ENCODE results near the gene NEU1. TPM values are rescaled to one million over a fixed set of nuclear protein-coding genes. Genes with fewer than 3 reads are reported as not detected.
"Not testable (repeated sequence)": the region's sequence is repeated elsewhere in the genome, so short reads cannot be mapped to it uniquely, and the experiment has no call there.

The NEU1 gene
- total RNA-seq, 2 experiments from 2014 or later, result 15.9 to 17.4 TPM

DNA sequence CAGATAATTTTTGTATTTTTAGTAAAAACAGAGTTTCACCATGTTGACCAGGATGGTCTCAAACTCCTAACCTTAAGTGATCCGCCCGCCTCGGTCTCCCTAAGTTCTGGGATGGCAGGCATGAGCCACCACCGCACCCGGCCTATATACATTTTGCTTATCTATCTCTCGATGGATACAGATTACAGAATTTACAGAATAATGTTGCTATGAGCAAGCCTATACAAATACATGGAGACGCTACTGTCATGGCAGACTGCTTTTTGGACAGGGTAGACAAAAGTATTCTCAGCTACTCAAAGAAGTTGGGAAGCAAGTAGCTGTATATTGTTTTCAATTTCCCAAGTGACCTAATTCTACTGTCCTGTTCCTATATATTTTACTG, 49.2 kb downstream of the NEU1 start:
- ChIA-PET POLR2A (interaction anchor here (0.6 to 2.6 kb wide), 9 partner anchors 8 to 236 kb away, joined by 3 to 12 read pairs (median 4); partner anchors contain the start of gene HSPA1B), CTCF (interaction anchor here (1.2 to 2.1 kb wide), 2 partner anchors 9 to 13 kb away, joined by 5 to 8 read pairs; partner anchors contain the start of gene HSPA1B)

DNA sequence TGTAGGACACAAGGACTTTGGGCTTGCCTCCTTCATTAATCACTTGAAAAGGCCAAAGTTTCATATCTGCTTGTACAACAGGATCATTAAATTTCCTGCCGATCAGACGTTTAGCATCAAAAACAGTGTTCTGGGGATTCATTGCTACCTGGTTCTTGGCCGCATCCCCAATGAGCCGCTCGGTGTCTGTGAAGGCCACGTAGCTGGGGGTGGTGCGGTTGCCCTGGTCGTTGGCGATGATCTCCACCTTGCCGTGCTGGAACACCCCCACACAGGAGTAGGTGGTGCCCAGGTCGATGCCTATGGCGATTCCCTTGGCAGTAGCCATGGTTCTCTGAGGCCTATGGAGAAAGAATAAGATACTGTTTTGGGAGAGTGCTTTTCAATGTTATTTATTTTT, 51.0 kb downstream of the NEU1 start:
- ChIA-PET CTCF (interaction anchor here (1.2 kb wide), 1 partner anchor 10 kb away, joined by 4 read pairs; no protein-coding TSS in a partner anchor), POLR2A (interaction anchor here (0.6 to 2.4 kb wide), 2 partner anchors 11 to 15 kb away, joined by 3 to 10 read pairs; partner anchors contain the start of gene HSPA1B)

DNA sequence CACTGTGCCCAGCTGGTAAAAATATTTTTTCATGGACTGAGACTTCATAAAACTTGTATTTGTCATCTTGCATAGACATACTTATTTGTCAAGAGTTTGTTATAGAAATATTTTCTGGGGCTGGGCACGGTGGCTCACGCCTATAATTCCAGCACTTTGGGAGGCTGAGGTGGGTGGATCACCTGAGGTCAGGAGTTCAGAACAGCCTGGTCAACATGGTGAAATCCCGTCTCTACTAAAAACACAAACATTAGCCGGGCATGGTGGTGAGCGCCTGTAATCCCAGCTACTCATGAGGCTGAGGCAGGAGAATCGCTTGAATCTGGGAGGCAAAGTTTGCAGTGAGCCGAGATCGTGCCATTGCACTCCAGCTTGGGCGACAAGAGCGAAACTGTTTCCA, 54.0 kb downstream of the NEU1 start:
- CTCF ChIA-PET, result not testable (repeated sequence)
- POLR2A ChIA-PET, result interaction anchor here (0.6 kb wide), 1 partner anchor 9 kb away, joined by 3 read pairs; no protein-coding TSS in a partner anchor

Other genes starting within 250 kb of the NEU1 start
- gene AIF1, start 247.6 kb downstream of the NEU1 start, total RNA-seq, result 10 to 100 TPM; 53.8 to 62.0 TPM
- gene PRRC2A, start 242.1 kb downstream of the NEU1 start, total RNA-seq, result 100 to 1,000 TPM; 255 to 257 TPM
- gene BAG6, start 210.2 kb downstream of the NEU1 start, total RNA-seq, result 100 to 1,000 TPM; 254 to 267 TPM
- 1 to 10 TPM; 1.9 to 2.2 TPM for gene APOM, start 206.9 kb downstream of the NEU1 start, total RNA-seq
- 10 to 100 TPM; 16.7 to 17.6 TPM for gene C6orf47, start 202.0 kb downstream of the NEU1 start, total RNA-seq
- gene GPANK1, start 197.8 kb downstream of the NEU1 start, total RNA-seq, result 10 to 100 TPM; 44.6 to 45.1 TPM
- gene CSNK2B, start 196.7 kb downstream of the NEU1 start, total RNA-seq, result 100 to 1,000 TPM; 329 TPM
- gene LY6G5B, start 192.8 kb downstream of the NEU1 start, total RNA-seq, result 10 to 100 TPM; 18.1 to 20.1 TPM
- 1 to 10 TPM; 3.1 to 3.5 TPM for gene LY6G5C, start 181.8 kb downstream of the NEU1 start, total RNA-seq
- 10 to 100 TPM; 30.1 to 32.0 TPM for gene ABHD16A, start 159.5 kb downstream of the NEU1 start, total RNA-seq
- gene LY6G6F, start 156.0 kb downstream of the NEU1 start, total RNA-seq, result not detected
- gene LY6G6D, start 147.5 kb downstream of the NEU1 start, total RNA-seq, result not detected
- not detected for gene LY6G6C, start 141.1 kb downstream of the NEU1 start, total RNA-seq
- under 1 TPM in 1 of 2 experiments, not detected in 1; 0.06 TPM for gene MPIG6B, start 139.4 kb downstream of the NEU1 start, total RNA-seq
- 1 to 10 TPM; 4.6 to 4.9 TPM for gene DDAH2, start 133.5 kb downstream of the NEU1 start, total RNA-seq
- 100 to 1,000 TPM; 383 to 395 TPM for gene CLIC1, start 126.3 kb downstream of the NEU1 start, total RNA-seq
- gene MSH5, start 122.8 kb downstream of the NEU1 start, total RNA-seq, result 10 to 100 TPM; 60.3 to 61.5 TPM
- 1 to 10 TPM; 7.6 to 8.6 TPM for gene SAPCD1, start 100.2 kb downstream of the NEU1 start, total RNA-seq
- gene VWA7, start 85.5 kb downstream of the NEU1 start, total RNA-seq, result 1 to 10 TPM; 1.6 to 1.9 TPM
- gene VARS1, start 67.1 kb downstream of the NEU1 start, total RNA-seq, result 100 to 1,000 TPM; 190 to 191 TPM
- 100 to 1,000 TPM; 154 to 166 TPM for gene LSM2, start 55.9 kb downstream of the NEU1 start, total RNA-seq
- gene HSPA1L, start 47.5 kb downstream of the NEU1 start, total RNA-seq, result 1 to 10 TPM; 2.6 to 2.7 TPM
- gene HSPA1A, start 47.3 kb downstream of the NEU1 start, total RNA-seq, result 10 to 100 TPM; 62.0 to 63.9 TPM
- gene HSPA1B, start 35.1 kb downstream of the NEU1 start, total RNA-seq, result 10 to 100 TPM; 82.6 to 86.9 TPM
- gene SLC44A4, start 16.2 kb upstream of the NEU1 start, total RNA-seq, result not detected
- gene EHMT2, start 34.9 kb upstream of the NEU1 start, total RNA-seq, result 10 to 100 TPM; 67.4 to 67.8 TPM
- 1 to 10 TPM; 3.3 to 3.6 TPM for gene ZBTB12, start 39.3 kb upstream of the NEU1 start, total RNA-seq
- under 1 TPM; 0.59 to 0.82 TPM for gene C2, start 64.9 kb upstream of the NEU1 start, total RNA-seq
- gene CFB, start 83.3 kb upstream of the NEU1 start, total RNA-seq, result not detected
- 10 to 100 TPM; 80.0 to 85.7 TPM for gene NELFE, start 96.2 kb upstream of the NEU1 start, total RNA-seq
- 100 to 1,000 TPM; 106 to 109 TPM for gene SKIC2, start 96.4 kb upstream of the NEU1 start, total RNA-seq
- gene DXO, start 109.3 kb upstream of the NEU1 start, total RNA-seq, result 10 to 100 TPM; 11.8 to 13.7 TPM
- 1 to 10 TPM; 3.0 to 3.7 TPM for gene C4A, start 119.2 kb upstream of the NEU1 start, total RNA-seq
- 1 to 10 TPM; 2.5 to 3.6 TPM for gene C4B, start 152.0 kb upstream of the NEU1 start, total RNA-seq
- gene CYP21A2, start 175.6 kb upstream of the NEU1 start, total RNA-seq, result under 1 TPM; 0.23 to 0.44 TPM
- 1 to 10 TPM; 1.1 to 1.3 TPM for gene TNXB, start 246.5 kb upstream of the NEU1 start, total RNA-seq